Activated CD4-positive, CD25-positive, alpha-beta regulatory T cell treated with anti-CD3 and anti-CD28 coated beads, Interleukin-2, amount 50 U/mL, for 16 hours (primary cell): ENCODE measurements around the gene ODC1.
"Not testable (repeated sequence)": the region's sequence is repeated elsewhere in the genome, so short reads cannot be mapped to it uniquely, and the experiment has no call there.

ENCODE experiments used
- DNase-seq: peaks from one replicate; pipeline ENCODE4 v3.0.0-alpha.2; 2020; ENCODE audit warnings: low read depth, low spot score

ODC1 gene

DNA sequence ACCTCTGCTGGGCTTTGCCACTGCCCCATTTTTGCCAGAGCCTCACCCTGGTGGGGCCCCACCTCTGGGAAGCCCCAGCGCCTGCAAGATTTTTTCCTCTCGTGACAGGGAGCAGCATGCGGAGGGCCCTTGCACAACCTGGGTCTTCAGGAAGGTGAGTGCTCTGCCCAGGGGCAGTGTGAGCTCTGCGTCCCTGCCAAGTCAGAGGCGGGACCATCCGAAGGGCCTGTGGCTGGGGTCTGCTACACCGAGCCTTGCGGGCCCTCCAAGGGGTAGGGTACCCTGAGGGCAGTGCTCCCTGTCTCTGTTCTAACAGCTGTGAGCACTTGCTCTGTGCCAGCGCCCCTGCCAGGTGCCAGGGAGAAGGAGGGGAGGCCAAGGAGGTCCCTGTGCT lies 5.8 kb upstream of the ODC1 start:
- no peak for DNase-seq

DNA sequence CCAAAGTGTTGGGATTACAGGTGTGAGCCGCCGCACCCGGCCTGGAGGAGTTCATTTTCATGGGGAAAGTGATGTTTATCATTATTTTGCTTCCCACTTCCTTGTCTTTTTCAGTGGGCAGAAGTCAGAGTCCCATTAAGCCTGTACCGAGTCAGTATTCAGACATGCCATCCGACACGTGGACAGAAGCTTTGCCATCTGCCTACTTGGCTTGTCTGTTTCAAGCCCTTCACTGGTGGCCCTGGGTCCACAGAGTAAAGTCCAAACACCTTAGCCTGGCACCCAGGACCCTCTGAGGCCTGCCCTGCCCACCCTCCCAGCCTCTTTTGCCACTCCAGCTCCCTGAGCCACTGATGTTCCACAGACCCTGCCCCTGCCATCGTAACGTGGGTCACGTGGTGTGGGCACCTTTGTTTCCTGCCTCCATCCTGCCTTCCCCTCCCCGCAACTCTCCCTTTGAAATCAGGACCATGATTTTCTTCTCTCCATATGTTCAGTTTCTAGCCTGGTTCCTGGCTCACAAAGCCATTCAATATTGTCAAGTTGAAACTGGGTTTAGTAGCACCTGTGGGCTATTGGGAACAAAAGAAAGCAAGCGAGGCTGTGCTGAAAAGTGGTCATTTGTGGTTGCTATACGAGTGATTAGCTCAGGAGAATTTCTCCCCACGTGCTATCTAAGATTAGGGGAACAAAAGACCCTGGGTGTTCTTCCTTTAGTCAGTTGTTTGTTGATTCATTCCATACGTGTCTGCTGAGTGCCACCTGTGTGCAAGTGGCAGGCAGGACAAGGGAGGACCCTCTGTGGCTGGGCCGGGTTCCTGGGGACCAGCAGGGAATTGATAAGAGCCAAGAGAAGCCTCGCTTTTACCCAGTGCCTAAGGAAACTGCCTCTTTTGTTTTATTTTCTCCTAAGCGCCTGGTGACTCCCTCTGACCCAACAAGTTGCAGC lies 5.1 kb upstream of the ODC1 start:
- DNase-seq = no peak

- DNase-seq = no peak
These were observed 4.2 kb upstream of the ODC1 start for GRCh38 chr2:10452312-10452711.

GRCh38 chr2:10451819-10452218 lies 3.7 kb upstream of the ODC1 start:
- no peak for DNase-seq

- DNase-seq = no peak
These were observed 1.9 kb upstream of the ODC1 start for GRCh38 chr2:10449838-10450691.

- DNase-seq = no peak
These were observed 1.3 kb upstream of the ODC1 start for GRCh38 chr2:10449486-10449831.

DNA sequence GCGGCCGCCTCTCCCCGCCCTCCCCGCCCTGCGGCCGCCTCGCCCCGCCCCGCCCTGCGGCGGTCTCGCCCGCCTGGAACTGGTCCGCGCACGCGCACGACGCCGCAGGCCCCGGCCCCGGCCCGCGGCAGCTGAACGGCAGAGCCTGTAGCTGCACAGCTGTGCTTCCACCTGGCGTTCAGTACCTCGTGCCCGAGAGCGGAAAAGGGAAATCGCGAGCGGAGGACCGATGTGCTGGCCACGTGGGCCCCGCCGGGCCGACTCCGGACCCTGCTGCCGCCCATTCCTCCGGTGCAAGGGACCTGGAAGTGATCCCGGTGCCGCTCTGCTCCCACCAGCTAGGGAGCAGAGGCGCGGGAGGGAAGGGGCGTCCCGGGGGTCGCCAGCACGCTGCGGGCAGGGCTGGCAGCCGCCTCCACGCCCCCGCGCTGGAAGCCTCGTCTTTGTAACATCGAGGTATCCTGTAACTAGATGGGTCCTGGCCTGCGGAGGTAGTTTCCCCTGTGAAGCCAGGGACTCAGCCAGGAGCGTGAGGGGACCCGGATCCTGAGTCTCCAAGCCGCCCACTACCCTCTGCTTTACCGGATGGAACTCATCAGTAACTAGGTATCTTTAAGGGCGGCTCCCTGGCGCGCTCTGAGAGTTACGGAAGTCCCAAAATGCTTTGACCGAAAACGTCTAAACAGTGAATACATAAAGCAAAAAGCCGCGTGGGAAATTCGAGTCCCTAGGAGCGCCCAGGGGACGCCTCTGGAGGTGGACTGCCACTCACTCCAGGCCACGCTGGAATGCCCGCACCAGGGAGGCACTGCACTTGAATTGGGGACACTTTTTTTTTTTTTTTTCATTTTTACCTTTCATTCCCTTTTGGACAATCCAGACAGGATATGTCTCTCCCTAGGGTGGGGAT lies 704 bp upstream of the ODC1 start:
- DNase-seq = peak; percentile 87

DNA sequence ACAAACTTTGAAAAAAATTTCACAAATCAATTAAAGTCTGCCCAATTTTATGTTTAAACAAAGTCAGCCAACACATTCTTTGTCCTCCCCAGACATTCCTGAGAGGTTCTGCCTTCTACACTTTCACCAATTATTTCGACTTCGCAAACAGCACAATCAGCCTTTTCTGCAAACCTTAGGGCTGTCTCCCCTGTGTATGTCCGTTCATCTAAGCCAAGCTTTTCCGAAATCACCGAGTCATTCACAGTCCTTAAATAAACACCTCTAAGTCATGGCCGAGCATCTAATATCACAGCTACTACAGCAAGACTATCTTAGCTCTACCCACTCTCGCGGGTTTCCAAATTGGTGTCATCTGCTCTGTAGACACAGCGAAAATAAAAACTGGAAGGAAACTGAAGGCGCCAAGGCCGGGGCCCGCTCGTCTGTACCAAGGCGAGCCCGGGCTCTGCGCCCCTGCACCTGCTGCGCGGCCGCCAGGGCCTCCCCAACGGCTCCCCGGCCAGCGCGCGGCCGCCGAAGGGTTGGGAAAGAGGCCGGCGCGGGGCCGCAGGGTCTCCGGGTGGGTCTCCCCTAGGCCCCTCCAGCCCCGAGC lies 730 bp downstream of the ODC1 start:
- no peak for DNase-seq

- DNase-seq = no peak
These were observed 1.5 kb downstream of the ODC1 start for GRCh38 chr2:10446631-10447030.

GRCh38 chr2:10444463-10444862 lies 3.7 kb downstream of the ODC1 start:
- no peak for DNase-seq

DNA sequence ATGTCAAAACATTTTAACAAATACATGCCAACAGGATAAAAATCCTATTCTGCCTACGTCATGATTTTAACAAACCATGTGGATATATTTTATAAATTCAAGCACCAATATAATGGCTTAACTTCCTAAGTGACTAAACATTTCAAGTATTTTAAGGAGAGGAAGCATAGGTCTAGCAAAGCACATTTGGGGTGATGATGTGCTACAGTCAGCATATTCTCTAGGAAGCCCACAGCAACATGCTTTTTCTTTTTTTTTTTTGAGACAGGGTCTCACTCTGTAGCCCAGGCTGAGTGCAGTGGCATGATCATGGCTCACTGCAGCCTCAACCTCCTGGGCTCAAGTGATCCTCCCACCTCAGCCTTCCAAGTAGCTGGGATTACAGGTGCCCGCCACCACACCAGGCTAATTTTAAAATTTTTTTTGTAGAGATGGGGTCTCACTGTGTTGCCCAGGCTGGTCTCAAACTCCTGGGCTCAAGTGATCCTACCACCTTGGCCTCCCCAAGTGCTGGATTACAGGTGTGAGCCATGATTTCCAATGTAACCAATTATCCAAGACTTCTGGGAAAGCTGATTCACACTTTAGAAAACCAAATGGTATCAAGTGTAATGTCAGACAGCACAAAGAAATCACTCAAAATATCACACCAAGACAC lies 5.5 kb downstream of the ODC1 start:
- not testable (repeated sequence) for DNase-seq

- DNase-seq = no peak
These were observed 6.2 kb downstream of the ODC1 start for GRCh38 chr2:10441948-10442347.

DNA sequence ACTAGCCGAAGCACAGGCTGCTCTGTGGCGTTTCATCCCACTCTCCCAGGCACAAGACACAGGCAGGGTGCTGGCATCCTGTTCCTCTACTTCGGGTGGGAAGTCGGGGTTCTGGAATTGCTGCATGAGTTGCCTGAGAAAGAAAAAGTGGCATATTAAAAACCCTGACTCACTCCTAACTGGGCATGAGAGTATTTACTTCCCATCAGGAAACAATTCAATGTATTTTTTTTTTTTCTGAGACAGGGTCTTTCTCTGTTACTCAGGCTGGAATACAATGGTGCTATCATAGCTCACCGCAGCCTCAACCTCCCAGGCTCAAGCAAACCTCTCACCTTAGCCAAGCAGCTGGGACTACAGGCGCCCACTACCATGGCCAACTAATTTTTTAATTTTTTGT lies 7.4 kb downstream of the ODC1 start:
- no peak for DNase-seq

DNA sequence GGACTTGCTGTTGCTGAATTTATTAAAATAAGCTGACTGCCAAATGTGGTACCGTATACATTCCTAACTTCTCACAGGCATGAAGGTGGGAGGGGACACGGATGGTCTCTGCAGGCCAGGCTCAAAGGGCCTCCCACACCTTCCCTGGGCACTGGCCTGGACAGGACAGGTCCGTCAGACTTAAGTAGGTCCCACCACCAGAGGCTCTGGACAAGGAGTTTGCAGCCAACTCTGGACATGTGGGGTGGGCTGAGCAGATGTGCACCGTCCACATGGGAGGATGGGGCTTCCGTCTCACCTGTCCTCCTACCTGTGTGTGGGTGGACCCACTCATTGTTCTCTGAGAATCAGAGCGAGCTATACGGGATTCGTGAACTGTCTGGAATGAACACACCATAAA lies 8.2 kb downstream of the ODC1 start:
- no peak for DNase-seq

DNA sequence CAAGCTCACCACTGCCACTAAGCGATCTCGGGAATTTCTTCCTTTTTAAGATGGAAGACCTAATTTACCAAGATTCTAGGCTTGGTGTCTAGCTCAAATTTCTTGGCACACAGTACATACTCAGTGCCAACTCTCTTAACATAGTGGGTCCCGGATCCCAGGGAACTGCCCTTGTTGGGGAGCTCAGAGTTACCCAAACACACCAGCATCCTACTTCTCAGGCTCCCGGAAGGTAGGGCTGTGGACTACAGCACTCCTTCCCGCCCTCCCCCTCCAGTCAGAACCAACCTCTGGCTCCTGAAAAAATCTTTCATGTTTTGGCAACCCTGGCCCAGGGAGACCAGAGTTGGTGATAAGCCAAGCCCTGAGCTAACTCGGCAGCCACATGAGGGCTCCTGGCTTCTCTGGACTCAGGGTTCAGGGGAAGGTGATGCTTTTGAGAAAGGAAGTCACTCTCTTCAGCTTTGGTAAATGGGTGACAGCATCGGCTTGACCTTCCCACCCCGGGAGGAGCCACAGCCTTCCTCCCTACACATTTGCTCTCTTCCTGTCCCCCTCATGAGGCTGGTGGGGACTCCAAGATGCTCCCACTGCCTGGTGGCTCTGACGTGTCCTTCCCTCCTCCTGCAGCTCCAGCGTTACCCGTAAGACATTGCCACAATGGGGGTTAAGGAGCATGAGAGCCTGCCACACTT lies 8.8 kb downstream of the ODC1 start:
- DNase-seq = no peak

DNA sequence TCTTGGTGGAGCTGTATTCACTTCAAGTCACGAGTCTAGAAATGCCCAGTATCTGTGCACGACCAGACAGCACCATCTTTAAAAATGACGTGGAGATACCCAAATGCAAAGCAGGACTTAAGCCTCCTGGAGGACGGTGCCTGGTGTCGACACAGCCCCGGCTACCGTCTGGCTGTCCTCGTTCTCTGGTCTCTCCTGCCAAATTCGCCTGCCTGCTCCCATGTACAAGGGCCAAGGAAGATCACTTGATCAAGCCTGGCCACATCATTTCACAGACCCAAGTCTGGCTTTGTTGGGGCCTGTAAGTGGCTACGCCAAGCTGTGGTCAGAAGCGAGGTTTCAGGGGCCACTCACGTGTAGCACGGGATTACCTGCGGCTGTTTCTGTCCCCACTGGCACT lies 9.4 kb downstream of the ODC1 start:
- DNase-seq = no peak

DNA sequence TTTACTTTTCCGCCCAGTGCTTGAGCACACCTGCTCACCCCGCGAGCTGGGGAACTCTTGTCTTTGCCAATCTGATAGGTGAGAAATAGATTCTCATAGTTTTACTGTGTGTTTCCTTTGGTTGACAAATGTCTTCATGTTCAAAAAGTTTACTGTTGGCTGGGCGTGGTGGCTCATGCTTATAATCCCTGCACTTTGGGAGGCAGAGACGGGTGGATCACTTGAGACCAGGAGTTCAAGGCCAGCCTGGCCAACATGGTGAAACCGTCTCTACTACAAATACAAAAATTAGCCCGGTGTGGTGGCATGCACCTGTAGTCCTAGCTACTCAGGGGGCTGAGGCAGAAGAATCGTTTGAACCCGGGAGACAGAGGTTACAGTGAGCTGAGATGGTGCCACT lies 10.3 kb downstream of the ODC1 start:
- no peak for DNase-seq

DNA sequence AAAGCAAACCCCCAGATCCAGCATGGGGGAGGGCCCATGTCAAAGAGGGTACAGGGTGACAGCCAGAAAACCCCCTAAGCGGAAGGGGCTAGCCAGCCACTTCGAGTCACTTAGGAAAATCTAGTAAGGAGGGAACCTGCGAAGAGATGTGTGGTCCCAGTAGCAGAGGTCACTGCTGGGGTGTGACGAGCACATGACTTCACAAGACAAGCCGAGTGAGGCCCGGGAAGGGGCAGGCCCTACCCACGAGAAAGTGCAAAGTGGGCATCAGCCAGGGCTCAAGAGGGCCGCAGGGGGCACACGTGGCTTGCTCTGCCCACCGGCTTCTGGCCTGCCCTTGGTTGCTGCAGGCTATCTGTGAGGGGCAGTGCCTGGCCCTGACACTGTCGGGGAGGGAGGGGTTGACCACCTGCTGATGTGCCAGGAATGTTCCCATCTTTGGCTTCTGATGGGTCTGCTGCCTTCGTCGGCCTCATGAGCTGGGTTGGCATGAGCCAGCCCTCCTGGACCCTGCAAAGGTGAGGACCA lies 11.5 kb downstream of the ODC1 start:
- DNase-seq = no peak

DNA sequence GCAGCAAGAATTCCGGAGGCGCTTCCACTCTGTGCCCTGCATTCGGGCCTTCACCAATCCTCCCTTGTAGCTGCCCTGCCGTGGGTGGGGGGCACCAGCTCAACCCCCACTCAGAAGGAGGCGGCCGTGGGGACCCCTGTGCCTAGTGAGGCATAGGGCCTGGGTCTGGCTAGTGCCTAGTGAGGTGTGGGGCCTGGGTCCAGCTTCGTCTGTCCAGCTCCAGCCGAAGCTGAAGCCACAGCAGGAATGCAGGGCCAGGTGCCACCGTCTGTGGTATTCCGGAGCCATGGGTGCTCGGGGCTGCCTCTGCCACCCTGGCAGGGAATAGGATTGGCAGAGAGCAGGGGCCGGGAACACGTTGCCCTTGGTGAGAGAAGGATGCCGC lies 12.3 kb downstream of the ODC1 start:
- no peak for DNase-seq
